Hepatocyte (in vitro differentiated cells): ENCODE measurements around the gene ADAMTSL5. TPM values are rescaled to one million over a fixed set of nuclear protein-coding genes. Genes with fewer than 3 reads are reported as not detected.

Source experiments
- DNase-seq: peaks from one replicate; pipeline ENCODE4 v3.0.0-alpha.2; 2016; ENCODE audit warnings: low spot score
- H2AFZ ChIP-seq: fragments of 200-600 bp; sonication (generic); 2 replicates; pipeline ENCODE4 v1.6.0; 2016; ENCODE audit warnings: antibody characterized with exemption, mild to moderate bottlenecking
- H3K27ac ChIP-seq: fragments of 200-600 bp; sonication (generic); 2 replicates; pipeline ENCODE4 v1.5.1; 2016; ENCODE audit warnings: mild to moderate bottlenecking
- H3K27me3 ChIP-seq: fragments of 200-600 bp; sonication (generic); 2 replicates; pipeline ENCODE4 v1.6.1; 2016
- H3K36me3 ChIP-seq: fragments of 200-600 bp; sonication (generic); replicated peaks from 2 replicates; pipeline ENCODE4 v1.5.1; 2016; ENCODE audit warnings: low read depth; ENCODE audit not compliant: insufficient read depth
- H3K4me1 ChIP-seq: fragments of 200-600 bp; sonication (generic); 2 replicates; pipeline ENCODE4 v1.5.1; 2016; ENCODE audit warnings: mild to moderate bottlenecking, moderate library complexity; ENCODE audit not compliant: insufficient read depth
- H3K4me2 ChIP-seq: fragments of 200-600 bp; sonication (generic); 2 replicates; pipeline ENCODE4 v1.6.0; 2016
- H3K4me3 ChIP-seq: fragments of 200-600 bp; sonication (generic); 2 replicates; pipeline ENCODE4 v1.5.1; 2016; ENCODE audit warnings: mild to moderate bottlenecking
- H3K79me2 ChIP-seq: fragments of 200-600 bp; sonication (generic); 2 replicates; pipeline ENCODE4 v1.6.0; 2017; ENCODE audit warnings: mild to moderate bottlenecking
- H3K9me2 ChIP-seq: fragments of 200-600 bp; sonication (generic); replicated peaks from 2 replicates; pipeline ENCODE4 v1.6.0; 2017; ENCODE audit warnings: mild to moderate bottlenecking; ENCODE audit not compliant: insufficient read depth
- H3K9me3 ChIP-seq: fragments of 200-600 bp; sonication (generic); 2 replicates; pipeline ENCODE4 v1.5.1; 2016; ENCODE audit warnings: low read depth, mild to moderate bottlenecking
- H4K20me1 ChIP-seq: fragments of 200-600 bp; sonication (generic); 2 replicates; pipeline ENCODE4 v1.6.0; 2016; ENCODE audit warnings: mild to moderate bottlenecking; ENCODE audit not compliant: insufficient read depth, poor library complexity, severe bottlenecking
- EZH2 ChIP-seq: fragments of 200-600 bp; sonication (generic); IDR thresholded peaks from 2 replicates; pipeline ENCODE4 v1.6.1; 2016; ENCODE audit warnings: antibody characterized with exemption, mild to moderate bottlenecking, borderline replicate concordance
- EZH2phosphoT487 ChIP-seq: fragments of 200-600 bp; sonication (generic); IDR thresholded peaks from one replicate; pipeline ENCODE4 v1.6.1; 2018; ENCODE audit warnings: antibody characterized with exemption, mild to moderate bottlenecking, low read depth, moderate library complexity; ENCODE audit not compliant: unreplicated experiment, severe bottlenecking
- WGBS: methylation state at CpG from one replicate; pipeline ENCODE4 v1.1.6; 2016; ENCODE audit warnings: low lambda C conversion rate; ENCODE audit errors: missing lambda C conversion rate; 5-methylcytosine and 5-hydroxymethylcytosine counted together
- polyA plus RNA-seq: library from polyadenylated mRNA; unstranded; fragments of >200 nt; fragmentation: Nextera tagmentation; extraction: Ambion mirVana; gene quantifications from 2 replicates; pipeline ENCODE4 v1.2.1, GENCODE V29; 2016
- total RNA-seq: library from RNA; depleted of rRNA; stranded (reverse); fragments of >200 nt; gene quantifications from 2 replicates; pipeline ENCODE4 v1.2.3, GENCODE V29; 2014
- TF ChIP-seq, protein P1 (sequence below): fragments of 200-600 bp; sonication (generic); IDR thresholded peaks from 2 replicates; pipeline ENCODE4 v1.5.1; 2016; ENCODE audit warnings: antibody characterized with exemption, mild to moderate bottlenecking; ENCODE audit not compliant: poor library complexity

The ADAMTSL5 gene
- total and polyA plus RNA-seq, 2 experiments from 2014 or later, result 8.3 to 45.5 TPM

DNA sequence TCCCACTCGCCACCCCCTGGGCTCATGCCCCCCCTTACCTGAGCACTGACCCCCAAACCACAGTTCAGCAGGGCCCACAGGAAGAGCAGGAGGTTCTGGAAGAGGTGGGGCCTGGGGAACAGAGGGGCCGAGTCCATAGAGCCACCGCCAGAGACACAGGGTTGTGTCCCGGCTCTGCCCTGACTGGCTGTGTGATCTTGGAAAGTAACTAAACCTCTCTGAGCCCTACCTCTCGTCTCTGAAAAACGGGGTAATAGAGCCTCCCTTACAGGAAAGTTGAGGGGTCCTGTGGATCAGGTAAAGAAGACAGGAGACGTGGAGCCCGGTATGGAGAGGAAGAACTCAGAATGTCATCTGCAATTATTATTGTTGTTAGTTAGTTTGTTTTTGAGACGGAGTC is 2.0 kb downstream of the ADAMTSL5 start:
- no peak for DNase-seq
- peak overlapping the region; percentile 98 for H3K27ac ChIP-seq
- peak overlapping the region; percentile 99 for H3K4me2 ChIP-seq
- peaks cover 13% of the 10 kb centered on the region for H3K79me2 ChIP-seq
- H2AFZ ChIP-seq, result no peak overlapping the region
- TF ChIP-seq EZH2 (no peak), EZH2phosphoT487 (no peak)
- TF ChIP-seq, protein P1, sequence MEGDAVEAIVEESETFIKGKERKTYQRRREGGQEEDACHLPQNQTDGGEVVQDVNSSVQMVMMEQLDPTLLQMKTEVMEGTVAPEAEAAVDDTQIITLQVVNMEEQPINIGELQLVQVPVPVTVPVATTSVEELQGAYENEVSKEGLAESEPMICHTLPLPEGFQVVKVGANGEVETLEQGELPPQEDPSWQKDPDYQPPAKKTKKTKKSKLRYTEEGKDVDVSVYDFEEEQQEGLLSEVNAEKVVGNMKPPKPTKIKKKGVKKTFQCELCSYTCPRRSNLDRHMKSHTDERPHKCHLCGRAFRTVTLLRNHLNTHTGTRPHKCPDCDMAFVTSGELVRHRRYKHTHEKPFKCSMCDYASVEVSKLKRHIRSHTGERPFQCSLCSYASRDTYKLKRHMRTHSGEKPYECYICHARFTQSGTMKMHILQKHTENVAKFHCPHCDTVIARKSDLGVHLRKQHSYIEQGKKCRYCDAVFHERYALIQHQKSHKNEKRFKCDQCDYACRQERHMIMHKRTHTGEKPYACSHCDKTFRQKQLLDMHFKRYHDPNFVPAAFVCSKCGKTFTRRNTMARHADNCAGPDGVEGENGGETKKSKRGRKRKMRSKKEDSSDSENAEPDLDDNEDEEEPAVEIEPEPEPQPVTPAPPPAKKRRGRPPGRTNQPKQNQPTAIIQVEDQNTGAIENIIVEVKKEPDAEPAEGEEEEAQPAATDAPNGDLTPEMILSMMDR, result no peak
- H4K20me1 ChIP-seq, result no peaks in the 10 kb centered on the region
- no peaks in the 10 kb centered on the region for H3K9me2 ChIP-seq
- no peaks in the 10 kb centered on the region for H3K9me3 ChIP-seq
- no peaks in the 10 kb centered on the region for H3K36me3 ChIP-seq
- no peaks in the 10 kb centered on the region for H3K27me3 ChIP-seq
- WGBS, result 67% methylated on average over 8 of the region's 9 CpGs
- peaks cover 35% of the 10 kb centered on the region for H3K4me1 ChIP-seq
- H3K4me3 ChIP-seq, result no peak overlapping the region

DNA sequence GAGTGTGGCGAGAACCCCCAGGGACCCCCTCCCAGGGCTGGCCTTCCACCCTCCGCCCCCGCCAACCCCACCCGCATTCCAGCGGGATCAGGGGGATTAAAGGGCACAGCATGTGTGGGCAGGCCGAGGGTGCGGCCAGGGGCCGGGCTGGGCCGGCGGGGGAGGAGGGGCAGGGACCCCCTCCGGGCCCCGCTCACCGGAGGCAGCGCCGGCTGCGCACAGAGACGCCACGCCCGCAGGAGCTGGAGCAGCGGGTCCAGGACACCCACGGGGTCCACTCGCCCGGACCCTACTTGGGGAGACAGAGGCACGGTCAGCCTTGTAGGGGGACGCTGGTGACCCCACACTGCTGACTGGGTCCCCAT is 2.4 kb downstream of the ADAMTSL5 start:
- H3K4me2 ChIP-seq, result peak overlapping the region; percentile 99

DNA sequence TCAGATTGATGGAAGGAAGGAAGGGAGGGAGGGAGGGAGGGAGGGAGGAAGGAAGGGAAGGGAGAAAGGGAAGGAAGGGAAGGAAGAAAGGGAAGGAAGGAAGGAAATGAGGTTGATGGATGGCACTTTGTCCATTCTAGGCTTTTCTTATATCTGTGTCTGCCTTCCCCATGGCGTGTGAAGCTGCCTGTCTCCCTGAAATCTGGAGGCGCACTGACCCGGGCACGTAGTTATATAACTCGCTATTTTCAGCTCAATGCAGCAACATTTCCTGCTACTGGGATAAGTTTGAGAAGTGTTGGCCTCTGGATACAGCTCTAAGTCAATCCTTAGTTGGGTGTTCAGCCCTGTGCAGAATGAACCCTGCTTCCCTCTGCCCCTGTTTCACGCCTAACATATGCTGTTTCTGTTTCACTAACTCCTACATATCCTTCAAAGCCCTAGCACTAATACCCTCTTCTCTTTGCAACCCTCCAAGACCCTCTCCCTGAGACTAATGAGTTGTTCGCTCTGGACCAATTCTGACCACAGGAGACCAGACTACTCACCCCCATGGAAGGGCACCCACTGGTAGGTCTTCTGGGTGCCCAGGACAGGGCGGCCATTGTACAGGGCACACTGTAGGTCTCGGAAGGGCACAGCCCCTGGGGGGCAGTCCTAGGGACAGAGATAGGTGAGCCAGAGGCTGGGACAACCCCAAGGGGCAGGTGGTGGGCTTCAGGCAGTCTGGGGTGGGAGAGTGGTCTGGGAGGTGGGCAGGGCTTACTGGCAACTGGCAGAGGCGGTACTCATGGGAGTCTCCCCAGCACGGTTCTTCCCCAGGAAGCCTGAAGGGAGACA is 3.0 kb downstream of the ADAMTSL5 start:
- no peak overlapping the region for H3K4me3 ChIP-seq
- no peak for DNase-seq
- no peaks in the 10 kb centered on the region for H3K27me3 ChIP-seq
- H3K27ac ChIP-seq, result peak overlapping the region; percentile 98
- H3K4me1 ChIP-seq, result peaks cover 35% of the 10 kb centered on the region
- H2AFZ ChIP-seq, result no peak overlapping the region
- H3K79me2 ChIP-seq, result peaks cover 13% of the 10 kb centered on the region
- no peaks in the 10 kb centered on the region for H4K20me1 ChIP-seq
- no peaks in the 10 kb centered on the region for H3K9me2 ChIP-seq
- peak overlapping the region; percentile 99 for H3K4me2 ChIP-seq
- no peaks in the 10 kb centered on the region for H3K36me3 ChIP-seq
- no peaks in the 10 kb centered on the region for H3K9me3 ChIP-seq
- TF ChIP-seq, protein P1, result no peak
- TF ChIP-seq EZH2phosphoT487, result no peak
- TF ChIP-seq EZH2, result no peak
- WGBS, result 79% methylated on average over 11 of the region's 11 CpGs

More for the DNA sequence above, 2.4 kb downstream of the ADAMTSL5 start:
- DNase-seq, result peak; percentile 75
- Histone ChIP-seq H3K9me3 (no peaks in the 10 kb centered on the region), H3K9me2 (no peaks in the 10 kb centered on the region), H3K79me2 (peaks cover 13% of the 10 kb centered on the region), H3K27me3 (no peaks in the 10 kb centered on the region), H2AFZ (no peak overlapping the region), H3K4me3 (no peak overlapping the region), H3K4me1 (peaks cover 35% of the 10 kb centered on the region), H3K27ac (peak overlapping the region; percentile 98), H4K20me1 (no peaks in the 10 kb centered on the region), H3K36me3 (no peaks in the 10 kb centered on the region)
- TF ChIP-seq EZH2 (no peak), EZH2phosphoT487 (no peak)
- TF ChIP-seq, protein P1, result no peak
- 40% methylated on average over 2 of the region's 25 CpGs for WGBS
